ENCODE measurements around the gene UQCRHL. TPM values are rescaled to one million over a fixed set of nuclear protein-coding genes. Genes with fewer than 3 reads are reported as not detected.
"Not testable (repeated sequence)": the region's sequence is repeated elsewhere in the genome, so short reads cannot be mapped to it uniquely, and the experiment has no call there.

Gene UQCRHL
- total and polyA plus RNA-seq, 12 donors: 2.1 to 8.6 (median 3.9) TPM

- DNase-seq: no peak
- Histone ChIP-seq H3K4me3 (peak overlapping the region in 2 of 10 donors; percentile 14 to 87), H3K27ac (peak overlapping the region in 5 of 10 donors; percentile 99 to 100 (median 100)), H3K4me1 (peaks cover 0 to 25% (median 12%) of the 10 kb centered on the region in 9 donors), H3K9me3 (no peaks in the 10 kb centered on the region), H3K27me3 (no peaks in the 10 kb centered on the region), H3K36me3 (no peaks in the 10 kb centered on the region)
- no peak for TF ChIP-seq CTCF (IDR thresholded peaks at IDR 0.05)
- ATAC-seq: no peak
- WGBS, 2 donors: 88 to 95% methylated on average over 7 of the region's 7 CpGs
- intact Hi-C loops (cut with DNase I): loop anchor here in 2 of 10 donors (10.0 kb wide), 1 partner anchor 47 kb away; no protein-coding TSS in a partner anchor
Measured at GRCh38 chr1:15837931-15838330, 30.5 kb upstream of the UQCRHL start.

- ATAC-seq: peak in 1 of 8 donors; percentile 9
Measured at GRCh38 chr1:15836772-15837669, 29.6 kb upstream of the UQCRHL start.

GRCh38 chr1:15836511-15836771 is 29.0 kb upstream of the UQCRHL start:
- Histone ChIP-seq H3K27ac (peak overlapping the region; percentile 93 to 100 (median 100)), H3K4me1 (peaks cover 3 to 40% (median 19%) of the 10 kb centered on the region in 9 donors), H3K4me3 (peak overlapping the region in 9 of 10 donors; percentile 34 to 91 (median 87))
- H3K36me3 ChIP-seq, ATAC-seq, H3K27me3 ChIP-seq, DNase-seq, H3K9me3 ChIP-seq: not testable (repeated sequence)
- WGBS, 2 donors: 79 to 82% methylated on average over 14 of the region's 14 CpGs
- intact Hi-C loops (cut with DNase I): loop anchor here in 3 of 10 donors (1.0 to 10.0 kb wide), 2 partner anchors 11 to 48 kb away; partner anchors contain the start of gene SPEN (in 1 of the 3)

More at GRCh38 chr1:15836772-15837669, 29.6 kb upstream of the UQCRHL start:
- Histone ChIP-seq H3K27ac (peak overlapping the region in 9 of 10 donors; percentile 99 to 100 (median 100)), H3K9me3 (no peaks in the 10 kb centered on the region), H3K27me3 (no peaks in the 10 kb centered on the region), H3K4me3 (peak overlapping the region in 7 of 10 donors; percentile 35 to 90 (median 87)), H3K4me1 (peaks cover 3 to 34% (median 19%) of the 10 kb centered on the region in 9 donors), H3K36me3 (peaks cover 0 to under 1% (median 0%) of the 10 kb centered on the region in 9 donors)
- peak; percentile 35 to 45 for DNase-seq
- TF ChIP-seq CTCF (IDR thresholded peaks at IDR 0.05): no peak
- WGBS, 2 donors: 46 to 52% methylated on average over 62 of the region's 62 CpGs
- intact Hi-C loops (cut with DNase I): loop anchor here in 3 of 10 donors (1.0 to 10.0 kb wide), 2 partner anchors 10 to 48 kb away; partner anchors contain the start of gene SPEN (in 1 of the 3)

- no peak for TF ChIP-seq CTCF (IDR thresholded peaks at IDR 0.05)
- 1 to 2% methylated on average over 66 of the region's 66 CpGs for WGBS, 2 donors
- intact Hi-C loops (cut with DNase I): loop anchor here in 7 of 10 donors (1.0 to 10.0 kb wide), 3 partner anchors 11 to 49 kb away; partner anchors contain the start of gene SPEN (in 2 of the 7)
- peak; percentile 85 to 95 (median 92) for ATAC-seq
- H3K36me3 ChIP-seq: peaks cover 0 to 5% (median 0%) of the 10 kb centered on the region in 9 donors
- no peaks in the 10 kb centered on the region for H3K27me3 ChIP-seq
- H3K4me1 ChIP-seq: peaks cover 3 to 45% (median 21%) of the 10 kb centered on the region in 9 donors
- no peaks in the 10 kb centered on the region for H3K9me3 ChIP-seq
- H3K27ac ChIP-seq: peak overlapping the region; percentile 97 to 100 (median 100)
- peak overlapping the region; percentile 67 to 91 (median 87) for H3K4me3 ChIP-seq
- peak; percentile 100 for DNase-seq
Measured at GRCh38 chr1:15835741-15836510, 28.5 kb upstream of the UQCRHL start.
